ENCODE data around the gene C4BPB.

Gene C4BPB

GRCh38 chr1:207102659-207103058 lies 14.0 kb downstream of the C4BPB start:
- no peaks in the 10 kb centered on the region for H3K36me3 ChIP-seq (ENCODE audit: control insufficient read depth, insufficient read depth, low read length)
- no peaks in the 10 kb centered on the region for H3K4me1 ChIP-seq (ENCODE audit: control insufficient read depth, insufficient read depth, low read length)
- H3K27ac ChIP-seq (ENCODE audit: insufficient read depth, low read depth, low read length, poor library complexity, severe bottlenecking), result no peak overlapping the region
- no peaks in the 10 kb centered on the region for H3K9me3 ChIP-seq (ENCODE audit: control insufficient read depth, low read length)
- WGBS, 2 experiments, result 88 to 89% methylated on average over 1 of the region's 1 CpG
- no peaks in the 10 kb centered on the region for H3K27me3 ChIP-seq (ENCODE audit: control insufficient read depth, insufficient read depth, low read length, poor library complexity, severe bottlenecking)
- no peak overlapping the region for H3K4me3 ChIP-seq (ENCODE audit: insufficient read depth, low read depth, low read length)

GRCh38 chr1:207103892-207104373 lies 15.3 kb downstream of the C4BPB start, which contains the start of gene C4BPA:
Gene C4BPA (plus strand): TSS chr1:207104233. CDS start chr1:207113026, 8,793 bp downstream.
- no peak within 1 kb of the TSS for H3K4me3 ChIP-seq (ENCODE audit: insufficient read depth, low read depth, low read length)
- no peaks in the 10 kb centered on the region for H3K36me3 ChIP-seq (ENCODE audit: control insufficient read depth, insufficient read depth, low read length)
- H3K9me3 ChIP-seq (ENCODE audit: control insufficient read depth, low read length), result no peaks in the 10 kb centered on the region
- no peaks in the 10 kb centered on the region for H3K27me3 ChIP-seq (ENCODE audit: control insufficient read depth, insufficient read depth, low read length, poor library complexity, severe bottlenecking)
- WGBS, 2 experiments, result 94 to 95% methylated on average over 7 of the region's 7 CpGs
- H3K4me1 ChIP-seq (ENCODE audit: control insufficient read depth, insufficient read depth, low read length), result no peaks in the 10 kb centered on the region
- H3K27ac ChIP-seq (ENCODE audit: insufficient read depth, low read depth, low read length, poor library complexity, severe bottlenecking), result no peak within 1 kb of the TSS

GRCh38 chr1:207109004-207109403 lies 20.3 kb downstream of the C4BPB start:
- 82 to 97% methylated on average over 3 of the region's 3 CpGs for WGBS, 2 experiments
- Histone ChIP-seq H3K27me3 (ENCODE audit: control insufficient read depth, insufficient read depth, low read length, poor library complexity, severe bottlenecking) (no peaks in the 10 kb centered on the region), H3K4me1 (ENCODE audit: control insufficient read depth, insufficient read depth, low read length) (no peaks in the 10 kb centered on the region), H3K4me3 (ENCODE audit: insufficient read depth, low read depth, low read length) (no peak overlapping the region), H3K9me3 (ENCODE audit: control insufficient read depth, low read length) (no peaks in the 10 kb centered on the region), H3K36me3 (ENCODE audit: control insufficient read depth, insufficient read depth, low read length) (no peaks in the 10 kb centered on the region), H3K27ac (ENCODE audit: insufficient read depth, low read depth, low read length, poor library complexity, severe bottlenecking) (no peak overlapping the region)

DNA sequence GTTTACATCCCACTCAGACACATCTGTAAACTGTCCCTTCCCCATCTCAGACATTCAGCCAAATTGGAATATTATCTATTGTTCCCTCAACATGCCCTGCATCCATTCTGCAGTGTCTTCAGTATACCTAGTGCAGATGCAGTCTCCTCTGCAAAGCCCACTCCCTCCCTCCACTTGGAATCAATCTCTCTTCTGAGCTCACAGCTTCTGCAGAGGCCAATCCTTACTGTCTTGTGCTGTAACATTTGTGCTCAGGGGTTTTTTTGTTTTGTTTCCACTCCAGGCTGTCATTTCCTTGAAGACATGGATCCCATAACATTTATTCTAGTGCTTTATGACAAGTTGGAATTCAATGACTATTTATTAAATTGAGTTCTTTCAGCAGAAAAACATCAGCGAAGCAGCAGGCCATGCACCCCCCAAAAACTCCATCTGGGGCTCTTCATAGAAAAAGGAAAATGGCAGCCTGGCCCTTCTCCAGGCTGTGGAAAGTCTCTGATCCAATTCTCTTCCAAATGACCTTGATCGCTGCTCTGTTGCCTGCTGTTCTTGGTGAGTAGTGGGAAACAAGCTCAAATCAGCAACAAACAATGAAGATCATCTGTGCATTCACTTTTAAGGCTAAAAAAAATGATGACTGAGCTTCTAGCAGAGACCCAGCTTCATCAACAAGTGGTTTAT lies 24.1 kb downstream of the C4BPB start:
- Histone ChIP-seq H3K4me1 (ENCODE audit: control insufficient read depth, insufficient read depth, low read length) (no peaks in the 10 kb centered on the region), H3K27me3 (ENCODE audit: control insufficient read depth, insufficient read depth, low read length, poor library complexity, severe bottlenecking) (no peaks in the 10 kb centered on the region), H3K27ac (ENCODE audit: insufficient read depth, low read depth, low read length, poor library complexity, severe bottlenecking) (no peak overlapping the region), H3K9me3 (ENCODE audit: control insufficient read depth, low read length) (no peaks in the 10 kb centered on the region), H3K4me3 (ENCODE audit: insufficient read depth, low read depth, low read length) (no peak overlapping the region), H3K36me3 (ENCODE audit: control insufficient read depth, insufficient read depth, low read length) (no peaks in the 10 kb centered on the region)
- 82 to 89% methylated on average over 2 of the region's 2 CpGs for WGBS, 2 experiments

GRCh38 chr1:207115269-207115668 lies 26.6 kb downstream of the C4BPB start:
- Histone ChIP-seq H3K36me3 (ENCODE audit: control insufficient read depth, insufficient read depth, low read length) (no peaks in the 10 kb centered on the region), H3K27ac (ENCODE audit: insufficient read depth, low read depth, low read length, poor library complexity, severe bottlenecking) (no peak overlapping the region), H3K27me3 (ENCODE audit: control insufficient read depth, insufficient read depth, low read length, poor library complexity, severe bottlenecking) (no peaks in the 10 kb centered on the region), H3K9me3 (ENCODE audit: control insufficient read depth, low read length) (no peaks in the 10 kb centered on the region), H3K4me3 (ENCODE audit: insufficient read depth, low read depth, low read length) (no peak overlapping the region), H3K4me1 (ENCODE audit: control insufficient read depth, insufficient read depth, low read length) (no peaks in the 10 kb centered on the region)
- WGBS, 2 experiments, result 100% methylated on average over 2 of the region's 5 CpGs; no CpG with 5 or more reads in 1 of the 2 experiments

- H3K4me1 ChIP-seq (ENCODE audit: control insufficient read depth, insufficient read depth, low read length), result no peaks in the 10 kb centered on the region
- H3K9me3 ChIP-seq (ENCODE audit: control insufficient read depth, low read length), result no peaks in the 10 kb centered on the region
- H3K4me3 ChIP-seq (ENCODE audit: insufficient read depth, low read depth, low read length), result no peak overlapping the region
- WGBS, 2 experiments, result 91 to 99% methylated on average over 3 of the region's 3 CpGs
- H3K27ac ChIP-seq (ENCODE audit: insufficient read depth, low read depth, low read length, poor library complexity, severe bottlenecking), result no peak overlapping the region
- no peaks in the 10 kb centered on the region for H3K27me3 ChIP-seq (ENCODE audit: control insufficient read depth, insufficient read depth, low read length, poor library complexity, severe bottlenecking)
- H3K36me3 ChIP-seq (ENCODE audit: control insufficient read depth, insufficient read depth, low read length), result no peaks in the 10 kb centered on the region
These were observed 35.7 kb downstream of the C4BPB start for GRCh38 chr1:207124389-207124788.

GRCh38 chr1:207128336-207128921 lies 39.8 kb downstream of the C4BPB start:
- Histone ChIP-seq H3K4me1 (ENCODE audit: control insufficient read depth, insufficient read depth, low read length) (no peaks in the 10 kb centered on the region), H3K27me3 (ENCODE audit: control insufficient read depth, insufficient read depth, low read length, poor library complexity, severe bottlenecking) (no peaks in the 10 kb centered on the region), H3K4me3 (ENCODE audit: insufficient read depth, low read depth, low read length) (no peak overlapping the region), H3K27ac (ENCODE audit: insufficient read depth, low read depth, low read length, poor library complexity, severe bottlenecking) (no peak overlapping the region), H3K9me3 (ENCODE audit: control insufficient read depth, low read length) (no peaks in the 10 kb centered on the region), H3K36me3 (ENCODE audit: control insufficient read depth, insufficient read depth, low read length) (no peaks in the 10 kb centered on the region)

DNA sequence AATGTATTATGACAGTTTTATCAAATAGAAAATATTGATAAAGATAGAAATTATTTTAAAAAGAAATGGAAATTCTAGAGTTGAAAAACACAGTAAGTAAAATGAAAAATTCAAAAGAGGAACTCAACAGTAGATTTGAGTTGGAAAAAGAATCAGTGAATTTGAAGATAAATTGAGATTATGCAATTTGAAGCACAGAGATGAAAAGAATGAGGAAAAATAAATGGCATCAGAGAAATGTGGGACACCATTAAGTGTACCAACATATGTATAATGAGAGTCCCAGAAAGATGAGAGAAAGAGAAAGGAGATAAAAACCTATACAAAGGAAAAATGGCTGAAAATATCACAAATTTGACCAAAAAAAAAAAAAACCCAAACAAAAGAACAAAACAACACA lies 40.4 kb downstream of the C4BPB start:
- no peaks in the 10 kb centered on the region for H3K9me3 ChIP-seq (ENCODE audit: control insufficient read depth, low read length)
- H3K36me3 ChIP-seq (ENCODE audit: control insufficient read depth, insufficient read depth, low read length), result no peaks in the 10 kb centered on the region
- H3K27me3 ChIP-seq (ENCODE audit: control insufficient read depth, insufficient read depth, low read length, poor library complexity, severe bottlenecking), result no peaks in the 10 kb centered on the region
- H3K4me3 ChIP-seq (ENCODE audit: insufficient read depth, low read depth, low read length), result no peak overlapping the region
- no peak overlapping the region for H3K27ac ChIP-seq (ENCODE audit: insufficient read depth, low read depth, low read length, poor library complexity, severe bottlenecking)
- no peaks in the 10 kb centered on the region for H3K4me1 ChIP-seq (ENCODE audit: control insufficient read depth, insufficient read depth, low read length)

GRCh38 chr1:207130252-207131036 lies 41.8 kb downstream of the C4BPB start:
- no peaks in the 10 kb centered on the region for H3K36me3 ChIP-seq (ENCODE audit: control insufficient read depth, insufficient read depth, low read length)
- WGBS, 2 experiments, result no CpG with 5 or more reads among the region's 1 CpG
- no peaks in the 10 kb centered on the region for H3K27me3 ChIP-seq (ENCODE audit: control insufficient read depth, insufficient read depth, low read length, poor library complexity, severe bottlenecking)
- H3K27ac ChIP-seq (ENCODE audit: insufficient read depth, low read depth, low read length, poor library complexity, severe bottlenecking), result no peak overlapping the region
- H3K4me1 ChIP-seq (ENCODE audit: control insufficient read depth, insufficient read depth, low read length), result no peaks in the 10 kb centered on the region
- H3K4me3 ChIP-seq (ENCODE audit: insufficient read depth, low read depth, low read length), result no peak overlapping the region
- no peaks in the 10 kb centered on the region for H3K9me3 ChIP-seq (ENCODE audit: control insufficient read depth, low read length)

GRCh38 chr1:207131163-207131562 lies 42.5 kb downstream of the C4BPB start:
- H3K27me3 ChIP-seq (ENCODE audit: control insufficient read depth, insufficient read depth, low read length, poor library complexity, severe bottlenecking), result no peaks in the 10 kb centered on the region
- H3K4me1 ChIP-seq (ENCODE audit: control insufficient read depth, insufficient read depth, low read length), result no peaks in the 10 kb centered on the region
- H3K4me3 ChIP-seq (ENCODE audit: insufficient read depth, low read depth, low read length), result no peak overlapping the region
- 81 to 91% methylated on average over 3 to 4 of the region's 4 CpGs for WGBS, 2 experiments
- H3K27ac ChIP-seq (ENCODE audit: insufficient read depth, low read depth, low read length, poor library complexity, severe bottlenecking), result no peak overlapping the region
- H3K9me3 ChIP-seq (ENCODE audit: control insufficient read depth, low read length), result no peaks in the 10 kb centered on the region
- H3K36me3 ChIP-seq (ENCODE audit: control insufficient read depth, insufficient read depth, low read length), result no peaks in the 10 kb centered on the region

Measured in ectodermal cell (in vitro differentiated cells).